Tibial nerve (tissue), 4 donors: ENCODE measurements around the gene GGTLC1. TPM values are rescaled to one million over a fixed set of nuclear protein-coding genes. Genes with fewer than 3 reads are reported as not detected.

Experiments used
- DNase-seq, 2 donors: peaks; one replicate each; pipeline ENCODE4 v3.0.0-alpha.2; 2019; ENCODE audit warnings: low spot score in 2 of 2
- H3K27ac ChIP-seq, 4 donors: fragments of 200-600 bp; sonication (generic) in 3 of 4; one replicate each; pipeline ENCODE4 v1.5.1; 2017 to 2019; ENCODE audit warnings: mild to moderate bottlenecking in 1 of 4
- H3K27me3 ChIP-seq, 2 donors: fragments of 200-600 bp; sonication (generic) in 1 of 2; one replicate each; pipeline versions ENCODE4 v1.5.1 to v1.6.0; 2017 to 2019
- H3K36me3 ChIP-seq, 3 donors: fragments of 200-600 bp; sonication (generic); one replicate each; pipeline ENCODE4 v1.5.1; 2018 to 2019
- H3K4me1 ChIP-seq, 4 donors: fragments of 200-600 bp; sonication (generic) in 3 of 4; one replicate each; pipeline ENCODE4 v1.5.1; 2017 to 2019
- H3K4me3 ChIP-seq, 4 donors: fragments of 200-600 bp; sonication (generic) in 3 of 4; one replicate each; pipeline ENCODE4 v1.5.1; 2017 to 2019; ENCODE audit warnings: mild to moderate bottlenecking in 1 of 4, moderate library complexity in 1 of 4
- H3K9me3 ChIP-seq, 4 donors: fragments of 200-600 bp; sonication (generic) in 3 of 4; one replicate each; pipeline ENCODE4 v1.5.1; 2017 to 2019
- CTCF ChIP-seq, 5 experiments: fragments of 200-600 bp in 3 of 5; fragments of 450-650 bp in 2 of 5; sonication (generic) in 3 of 5; IDR thresholded peaks; one replicate each; pipeline ENCODE4 v1.5.1; 2016 to 2019; ENCODE audit warnings: antibody characterized with exemption in 5 of 5, mild to moderate bottlenecking in 3 of 5, moderate library complexity in 2 of 5
- EP300 ChIP-seq, 2 donors: sonication (generic); formaldehyde crosslinking; IDR thresholded peaks; one replicate each; pipeline ENCODE4 v1.6.1; 2017; ENCODE audit warnings: antibody characterized with exemption in 2 of 2, mild to moderate bottlenecking in 1 of 2
- POLR2A ChIP-seq, 2 donors: fragments of 450-650 bp; IDR thresholded peaks; one replicate each; pipeline ENCODE4 v1.6.1; 2017; ENCODE audit warnings: antibody characterized with exemption in 2 of 2, mild to moderate bottlenecking in 2 of 2, moderate library complexity in 2 of 2
- WGBS, 2 donors: methylation state at CpG; one replicate each; pipeline ENCODE4 v1.1.5; 2018; 5-methylcytosine and 5-hydroxymethylcytosine counted together
- total RNA-seq, 4 donors: library from RNA; depleted of rRNA; stranded (reverse); fragments of >200 nt; gene quantifications; one replicate each; pipeline ENCODE4 v1.1.0, GENCODE V29; 2016

Gene GGTLC1
- total RNA-seq, 4 donors from 2014 or later = not detected

GRCh38 chr20:23946206-23946605, 42.4 kb downstream of the GGTLC1 start:
- H3K4me1 ChIP-seq = no peaks in the 10 kb centered on the region
- DNase-seq = no peak
- TF ChIP-seq POLR2A (IDR thresholded peaks at IDR 0.05) (no peak), CTCF (IDR thresholded peaks at IDR 0.05) (no peak), EP300 (IDR thresholded peaks at IDR 0.05) (no peak)
- H3K36me3 ChIP-seq = no peaks in the 10 kb centered on the region
- no peaks in the 10 kb centered on the region for H3K27me3 ChIP-seq
- H3K27ac ChIP-seq = no peak overlapping the region
- H3K9me3 ChIP-seq = no peaks in the 10 kb centered on the region
- WGBS, 2 donors = 57 to 67% methylated on average over 3 of the region's 3 CpGs
- no peak overlapping the region for H3K4me3 ChIP-seq

GRCh38 chr20:23943304-23943703, 45.3 kb downstream of the GGTLC1 start:
- TF ChIP-seq EP300 (IDR thresholded peaks at IDR 0.05) = no peak
- no peak for TF ChIP-seq POLR2A (IDR thresholded peaks at IDR 0.05)
- no peak for TF ChIP-seq CTCF (IDR thresholded peaks at IDR 0.05)
- WGBS, 2 donors = 90 to 94% methylated on average over 5 of the region's 5 CpGs
- Histone ChIP-seq H3K36me3 (no peaks in the 10 kb centered on the region), H3K27me3 (no peaks in the 10 kb centered on the region), H3K4me3 (no peak overlapping the region), H3K9me3 (no peaks in the 10 kb centered on the region), H3K4me1 (no peaks in the 10 kb centered on the region), H3K27ac (no peak overlapping the region)
- no peak for DNase-seq

GRCh38 chr20:23939641-23940040, 48.9 kb downstream of the GGTLC1 start:
- H3K9me3 ChIP-seq = no peaks in the 10 kb centered on the region
- H3K4me3 ChIP-seq = no peak overlapping the region
- no peaks in the 10 kb centered on the region for H3K27me3 ChIP-seq
- TF ChIP-seq CTCF (IDR thresholded peaks at IDR 0.05) (no peak), EP300 (IDR thresholded peaks at IDR 0.05) (no peak), POLR2A (IDR thresholded peaks at IDR 0.05) (no peak)
- H3K36me3 ChIP-seq = no peaks in the 10 kb centered on the region
- no peak for DNase-seq
- H3K27ac ChIP-seq = no peak overlapping the region
- H3K4me1 ChIP-seq = no peaks in the 10 kb centered on the region

- H3K27ac ChIP-seq = no peak overlapping the region
- DNase-seq = no peak
- no peak overlapping the region for H3K4me3 ChIP-seq
- TF ChIP-seq POLR2A (IDR thresholded peaks at IDR 0.05) (no peak), CTCF (IDR thresholded peaks at IDR 0.05) (no peak), EP300 (IDR thresholded peaks at IDR 0.05) (no peak)
- H3K27me3 ChIP-seq = no peaks in the 10 kb centered on the region
- no peaks in the 10 kb centered on the region for H3K4me1 ChIP-seq
- no peaks in the 10 kb centered on the region for H3K36me3 ChIP-seq
- 68 to 78% methylated on average over 2 of the region's 2 CpGs for WGBS, 2 donors
- no peaks in the 10 kb centered on the region for H3K9me3 ChIP-seq
Measured at GRCh38 chr20:23939063-23939462, 49.5 kb downstream of the GGTLC1 start.

- no peak overlapping the region for H3K4me3 ChIP-seq
- H3K36me3 ChIP-seq = no peaks in the 10 kb centered on the region
- TF ChIP-seq EP300 (IDR thresholded peaks at IDR 0.05) (no peak), CTCF (IDR thresholded peaks at IDR 0.05) (no peak), POLR2A (IDR thresholded peaks at IDR 0.05) (no peak)
- DNase-seq = no peak
- WGBS, 2 donors = 94 to 100% methylated on average over 2 of the region's 2 CpGs
- no peaks in the 10 kb centered on the region for H3K9me3 ChIP-seq
- H3K4me1 ChIP-seq = no peaks in the 10 kb centered on the region
- H3K27ac ChIP-seq = no peak overlapping the region
- H3K27me3 ChIP-seq = no peaks in the 10 kb centered on the region
Measured at GRCh38 chr20:23938118-23938438, 50.5 kb downstream of the GGTLC1 start.
